CD4-positive, alpha-beta T cell treated with Interferon gamma for 1 hour (primary cell): ENCODE data around the gene ODF4.
"Not testable (repeated sequence)": the region's sequence is repeated elsewhere in the genome, so short reads cannot be mapped to it uniquely, and the experiment has no call there.

ENCODE experiments used
- DNase-seq: peaks from one replicate; pipeline ENCODE4 v3.0.0-alpha.2; 2020

Gene ODF4

DNA sequence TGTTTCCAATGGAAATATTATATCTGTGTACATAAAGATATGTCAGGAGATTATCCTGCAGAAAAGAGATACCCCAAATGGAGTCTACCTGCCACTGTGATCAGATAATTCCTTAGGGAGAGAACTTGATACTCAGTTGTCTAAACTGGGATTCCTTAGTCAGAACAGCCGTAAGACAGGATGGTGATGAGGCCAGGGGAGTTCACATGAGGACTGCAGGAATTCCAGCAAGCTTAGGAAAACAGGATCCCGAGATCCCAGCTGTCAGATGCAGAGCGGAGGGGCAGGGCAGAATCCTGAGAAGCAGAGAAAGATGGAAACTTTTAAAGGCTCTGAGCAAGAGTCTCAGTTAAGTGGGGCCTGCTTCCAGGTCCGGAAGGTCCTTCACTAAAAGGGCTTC lies 32.1 kb downstream of the ODF4 start:
- DNase-seq: no peak

DNA sequence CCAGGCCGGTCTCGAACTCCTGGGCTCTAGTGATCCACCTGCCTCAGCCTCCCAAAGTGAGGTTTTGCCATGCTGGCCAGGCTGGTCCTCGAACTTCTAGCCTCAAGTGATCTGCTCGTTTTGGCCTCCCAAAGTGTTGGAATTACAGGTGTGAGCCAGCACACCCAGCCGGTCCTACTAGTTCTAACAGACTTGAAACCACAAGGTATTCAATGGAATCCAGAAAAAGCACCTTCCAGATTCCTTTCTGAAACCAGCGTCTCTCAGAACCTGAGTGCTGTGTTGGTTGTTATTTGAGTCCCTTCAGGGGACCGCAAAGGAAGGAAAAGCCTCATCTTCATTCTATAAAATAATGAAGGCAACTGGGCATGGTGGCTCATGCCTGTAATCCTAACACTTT lies 32.8 kb downstream of the ODF4 start:
- DNase-seq: no peak

DNA sequence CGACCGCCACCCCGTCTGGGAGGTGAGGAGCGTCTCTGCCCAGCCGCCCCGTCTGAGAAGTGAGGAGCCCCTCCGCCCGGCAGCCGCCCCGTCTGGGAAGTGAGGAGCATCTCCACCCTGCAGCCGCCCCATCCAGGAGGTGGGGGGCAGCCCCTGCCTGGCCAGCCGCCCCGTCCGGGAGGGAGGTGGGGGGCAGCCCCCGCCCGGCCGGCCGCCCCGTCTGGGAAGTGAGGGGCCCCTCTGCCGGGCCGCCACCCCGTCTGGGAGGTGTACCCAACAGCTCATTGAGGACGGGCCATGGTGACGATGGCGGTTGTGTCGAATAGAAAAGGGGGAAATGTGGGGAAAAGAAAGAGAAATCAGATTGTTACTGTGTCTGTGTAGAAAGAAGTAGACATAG lies 34.2 kb downstream of the ODF4 start:
- DNase-seq: not testable (repeated sequence)

DNA sequence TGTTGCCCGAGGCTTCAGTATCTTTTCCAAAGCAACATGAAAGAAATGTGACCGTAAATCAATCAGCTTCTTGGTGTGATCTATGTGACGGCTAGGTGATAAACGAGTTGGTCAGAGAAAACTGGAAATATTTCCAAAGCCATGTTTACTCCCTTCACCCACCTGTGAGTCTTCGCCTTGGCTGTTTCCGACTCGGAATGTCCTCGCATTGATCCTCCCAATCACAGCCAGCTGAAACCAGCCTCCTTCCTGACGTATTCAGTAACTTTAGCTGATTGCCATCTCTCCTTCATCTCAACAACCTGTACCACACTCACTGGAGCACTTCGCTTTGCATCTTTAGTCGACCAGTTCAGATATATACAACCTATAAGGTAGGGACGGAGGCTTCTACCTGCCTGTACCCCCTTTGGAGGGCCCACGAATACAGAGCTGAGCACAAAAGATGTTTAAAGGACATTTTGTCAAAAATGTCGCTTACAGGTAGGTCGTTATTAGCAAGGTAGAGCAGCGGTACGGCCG lies 36.2 kb downstream of the ODF4 start:
- no peak for DNase-seq

DNA sequence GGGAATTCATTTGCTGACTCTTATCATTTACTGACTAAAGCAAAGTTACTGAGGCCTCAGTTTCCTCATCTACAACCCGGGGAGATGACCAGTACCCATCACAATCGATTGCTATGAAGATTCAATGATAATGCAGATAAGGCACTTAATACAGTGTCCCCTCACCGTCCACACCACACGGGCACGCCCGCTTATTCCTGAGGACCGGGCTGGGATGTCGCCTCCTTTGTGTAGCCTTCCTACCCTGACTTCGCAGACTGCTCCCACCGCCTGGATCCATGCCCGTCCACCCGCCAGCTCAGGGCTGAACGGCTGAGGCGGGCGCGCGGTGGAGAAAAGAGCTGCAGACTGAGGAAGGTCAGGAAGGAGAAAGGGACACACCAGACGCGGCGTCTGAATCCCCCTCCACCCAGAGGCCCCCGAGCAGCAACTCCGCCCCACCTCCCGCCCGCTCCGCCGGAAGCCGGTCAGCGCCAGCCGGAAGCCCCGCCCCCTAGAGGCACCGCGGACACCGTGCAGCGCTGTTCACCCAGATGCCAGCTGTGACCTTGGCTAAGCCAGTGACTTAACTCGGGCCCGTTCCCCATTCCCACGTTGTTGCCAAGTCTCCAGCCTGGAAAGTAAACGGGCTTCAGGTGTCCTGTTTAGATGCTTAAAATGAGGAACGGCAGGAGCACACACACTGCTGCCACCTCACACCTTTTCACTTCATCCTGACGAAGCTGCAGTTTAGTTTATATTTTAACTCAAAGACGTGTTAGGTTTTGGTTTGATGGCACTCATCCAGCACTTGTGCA lies 36.8 kb downstream of the ODF4 start, which contains the start of gene KRABD2:
TSS of gene KRABD2 (minus strand) at position 434 of the 797 bp plus-strand sequence.
- peak; percentile 87 for DNase-seq

DNA sequence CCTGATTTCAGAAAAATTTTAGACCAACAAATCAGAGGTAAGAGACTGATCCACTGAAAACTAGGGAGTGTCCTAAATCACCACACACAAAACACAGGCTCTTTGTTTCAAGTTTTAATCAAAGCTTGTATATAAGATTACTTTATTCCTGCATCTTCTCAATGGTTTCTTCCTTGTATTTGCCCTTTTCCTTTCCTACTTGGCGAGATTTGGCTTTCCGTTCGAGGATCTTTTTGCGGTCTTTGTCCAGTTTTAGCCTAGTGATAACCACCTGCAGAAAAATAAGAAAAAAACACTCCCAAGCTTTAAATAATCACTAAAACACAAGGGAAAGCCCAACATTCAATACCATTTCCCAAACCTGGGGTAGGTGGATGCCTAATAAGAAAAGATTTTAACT lies 37.8 kb downstream of the ODF4 start:
- no peak for DNase-seq

DNA sequence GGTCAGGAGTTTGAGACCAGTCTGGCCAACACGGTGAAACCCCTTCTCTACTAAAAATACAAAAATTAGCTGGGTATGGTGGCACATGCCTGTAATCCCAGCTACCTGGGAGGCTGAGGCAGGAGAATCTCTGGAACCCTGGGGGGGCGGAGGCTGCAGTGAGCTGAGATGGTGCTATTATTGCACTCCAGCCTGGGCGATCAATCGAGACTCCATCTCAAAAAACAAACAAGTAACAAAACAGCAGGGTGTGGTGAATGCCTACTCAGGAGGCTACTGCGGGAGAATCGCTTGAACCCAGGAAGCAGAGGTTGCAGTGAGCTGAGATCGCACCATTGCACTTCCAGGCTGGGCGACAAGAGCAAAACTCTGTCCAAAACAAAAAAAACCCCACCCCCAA lies 38.5 kb downstream of the ODF4 start:
- not testable (repeated sequence) for DNase-seq

DNA sequence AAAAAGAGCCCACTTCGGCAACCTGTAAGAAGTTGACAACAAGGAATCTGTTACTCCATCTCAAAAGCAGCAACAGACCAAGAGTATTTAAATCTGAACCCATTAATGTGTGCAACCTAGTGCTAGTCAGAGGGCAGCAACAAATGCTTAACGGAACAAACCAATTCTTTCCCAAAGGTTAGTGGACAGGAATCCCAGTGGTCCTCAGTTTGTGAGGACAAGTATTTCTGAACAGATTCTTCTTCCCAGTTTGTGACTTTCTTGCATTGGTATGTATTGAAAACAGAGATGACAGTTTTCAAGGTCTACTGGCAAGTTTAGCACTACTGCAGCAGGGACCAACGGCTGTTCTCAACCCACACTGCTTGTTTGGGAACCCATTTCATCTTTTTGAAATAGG lies 40.4 kb downstream of the ODF4 start:
- DNase-seq: no peak

DNA sequence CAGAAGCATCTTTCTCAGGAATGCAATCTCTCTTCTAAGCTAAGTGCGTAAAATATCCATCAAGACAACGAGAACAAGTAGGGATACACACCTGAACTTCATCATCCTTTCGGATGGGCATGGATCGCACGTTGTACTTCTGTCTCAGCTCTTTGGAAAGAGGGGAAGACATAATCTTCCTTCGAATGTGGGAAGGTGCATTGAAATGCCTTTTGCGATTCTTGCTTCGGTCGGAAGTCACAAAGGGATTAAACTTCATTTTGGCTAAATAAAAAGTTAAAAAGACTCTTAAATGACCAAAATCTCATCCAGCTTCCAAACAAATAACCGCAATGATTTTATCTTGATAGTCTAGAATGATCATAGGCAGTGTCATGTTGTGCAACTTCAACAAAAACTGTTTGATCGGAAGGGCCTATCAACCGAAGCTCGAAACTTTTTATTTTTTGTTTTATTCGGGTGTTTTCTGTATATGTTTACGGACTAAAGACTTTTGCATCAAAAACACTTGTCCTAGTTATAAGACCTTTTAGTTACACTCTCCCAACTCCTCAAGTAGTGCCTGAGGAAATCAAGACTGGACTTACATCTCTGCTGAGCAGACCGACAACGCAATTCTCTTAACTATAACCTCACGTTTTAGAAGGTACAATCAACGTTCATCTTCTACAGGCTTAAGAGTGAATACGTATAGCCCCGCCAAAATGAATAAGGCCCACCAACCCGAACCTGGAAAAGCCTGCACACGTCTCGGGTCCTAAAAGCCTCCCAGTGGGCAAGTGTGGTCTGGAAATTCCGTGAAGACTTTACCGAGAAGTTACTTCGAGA lies 42.6 kb downstream of the ODF4 start:
- no peak for DNase-seq

DNA sequence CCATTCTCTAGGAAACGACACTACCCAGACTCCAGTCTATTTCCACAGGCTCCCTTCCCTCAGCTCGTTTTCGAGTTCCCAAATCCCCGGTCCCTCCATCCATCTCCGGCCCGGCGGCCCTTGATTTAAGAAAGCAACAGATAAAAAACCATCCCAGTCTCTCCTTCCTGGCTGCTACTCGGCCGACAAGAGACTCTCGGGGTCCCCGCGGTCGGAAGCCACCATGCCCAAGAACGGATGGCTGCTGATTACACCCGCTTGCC lies 43.2 kb downstream of the ODF4 start:
- no peak for DNase-seq

DNA sequence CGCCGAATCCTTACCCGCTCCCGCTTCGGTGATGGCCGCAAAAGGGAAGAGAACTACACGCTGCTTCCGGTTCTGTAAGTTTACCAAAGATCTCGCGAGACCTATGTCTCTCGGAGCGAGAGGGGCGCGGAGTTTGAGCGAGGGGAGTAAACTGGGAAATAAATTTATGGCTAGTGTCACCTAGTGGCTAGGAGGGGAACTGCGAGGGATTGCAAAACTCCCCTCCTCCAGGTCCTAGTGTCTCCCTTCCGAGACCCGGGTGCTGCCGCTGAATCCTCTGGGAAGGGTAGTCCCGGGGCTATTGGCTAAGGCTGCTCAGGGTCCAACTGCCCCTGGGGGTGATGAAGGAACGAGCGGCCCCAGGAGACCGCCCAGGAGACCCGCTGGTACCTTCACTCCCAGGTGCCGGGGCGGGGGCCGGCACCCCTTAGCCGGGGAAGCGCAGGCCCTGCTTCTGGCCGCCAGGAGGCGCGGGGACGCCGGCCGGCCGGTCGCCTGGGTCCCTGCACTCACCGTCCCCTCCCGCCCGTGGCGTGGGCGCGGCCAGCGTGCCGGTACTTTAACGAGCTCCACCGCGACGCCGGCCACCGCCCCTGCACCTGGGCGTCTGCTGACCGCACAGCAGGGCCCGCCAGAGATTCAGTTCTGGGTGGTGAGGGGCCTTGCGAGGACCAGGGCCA lies 43.6 kb downstream of the ODF4 start, which contains the start of gene RPL26:
TSS of gene RPL26 (minus strand) at position 51 of the 680 bp plus-strand sequence. CDS start 883 bp downstream, outside the sequence.
- DNase-seq: peak; percentile 96

DNA sequence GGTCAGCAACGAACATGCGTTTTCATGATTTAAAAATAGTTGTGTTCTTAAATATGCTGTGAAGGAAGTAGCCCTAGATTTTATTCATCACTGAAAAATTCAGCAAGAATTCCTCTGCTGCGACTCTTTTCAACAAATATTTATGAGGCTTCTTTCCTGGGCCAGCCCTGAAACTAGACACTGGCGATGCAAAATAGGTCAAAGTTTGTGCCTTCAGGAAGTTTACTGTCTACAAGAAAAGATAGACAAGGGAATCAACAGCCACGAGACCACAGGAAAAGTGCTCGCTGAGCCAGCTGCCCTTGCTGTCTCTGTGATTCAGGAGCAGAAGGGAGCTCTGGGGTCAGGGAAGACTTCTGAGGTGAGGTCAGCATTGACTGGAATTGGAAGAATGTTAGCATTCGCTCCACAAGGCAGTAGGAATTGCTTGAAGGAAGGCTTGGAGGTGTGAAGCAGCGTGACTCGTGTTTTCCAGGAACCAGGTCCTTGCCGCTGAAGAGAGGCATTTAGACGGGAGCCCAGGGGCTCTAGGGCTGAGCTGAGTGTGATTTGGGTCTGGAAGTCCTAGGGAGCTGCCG lies 45.2 kb downstream of the ODF4 start:
- no peak for DNase-seq

DNA sequence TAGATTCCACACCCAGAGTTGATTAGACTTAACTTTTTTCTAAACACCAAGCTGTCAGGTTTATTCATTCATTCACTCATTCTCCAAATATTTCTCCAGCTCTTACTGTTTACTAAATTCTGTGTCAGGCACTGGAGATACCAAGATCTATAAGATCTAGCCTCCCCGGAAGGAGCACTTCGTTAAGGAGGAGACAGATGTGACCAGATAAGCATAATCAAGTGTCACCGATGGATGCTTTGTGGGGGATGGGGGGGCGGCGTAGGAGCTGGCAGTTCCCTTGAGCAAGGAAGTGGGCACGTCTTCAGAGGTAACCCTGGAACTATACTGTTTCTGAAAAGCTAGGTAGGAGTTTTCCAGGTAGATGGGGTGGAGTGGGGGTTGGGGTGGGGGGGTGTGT lies 47.2 kb downstream of the ODF4 start:
- DNase-seq: no peak

DNA sequence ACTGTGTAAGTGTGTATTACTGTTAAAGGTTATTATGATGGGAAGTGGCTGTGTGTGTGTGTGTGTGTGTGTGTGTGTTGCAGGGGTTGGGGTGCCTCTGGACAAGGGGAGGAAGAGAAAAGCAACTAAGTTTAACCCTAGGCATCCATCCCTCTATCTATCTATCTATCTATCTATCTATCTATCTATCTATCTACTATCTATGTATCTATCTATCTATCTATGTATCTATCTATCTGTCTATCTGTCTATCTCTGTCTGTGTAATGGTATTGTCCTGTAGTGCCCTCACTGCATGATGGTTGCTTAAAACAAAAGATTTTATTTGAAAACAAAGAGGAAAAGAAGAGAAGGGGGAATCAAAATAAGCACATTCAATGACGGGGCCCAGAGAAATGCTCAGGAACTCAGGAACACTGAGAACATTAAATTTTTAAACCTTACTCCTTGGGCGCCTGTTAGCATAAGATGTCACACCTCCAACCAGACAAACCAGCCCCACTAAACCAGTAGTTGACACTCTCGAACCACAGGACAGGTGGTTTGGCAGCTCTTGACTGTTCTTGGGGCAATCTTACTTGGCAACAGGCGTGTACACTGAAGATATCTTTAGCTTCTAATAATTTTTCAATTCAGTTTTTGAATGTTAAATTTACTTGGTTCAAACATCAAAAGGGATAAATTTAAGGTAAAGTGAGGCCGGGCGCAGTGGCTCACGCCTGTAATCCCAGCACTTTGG lies 48.4 kb downstream of the ODF4 start:
- peak; percentile 24 for DNase-seq

DNA sequence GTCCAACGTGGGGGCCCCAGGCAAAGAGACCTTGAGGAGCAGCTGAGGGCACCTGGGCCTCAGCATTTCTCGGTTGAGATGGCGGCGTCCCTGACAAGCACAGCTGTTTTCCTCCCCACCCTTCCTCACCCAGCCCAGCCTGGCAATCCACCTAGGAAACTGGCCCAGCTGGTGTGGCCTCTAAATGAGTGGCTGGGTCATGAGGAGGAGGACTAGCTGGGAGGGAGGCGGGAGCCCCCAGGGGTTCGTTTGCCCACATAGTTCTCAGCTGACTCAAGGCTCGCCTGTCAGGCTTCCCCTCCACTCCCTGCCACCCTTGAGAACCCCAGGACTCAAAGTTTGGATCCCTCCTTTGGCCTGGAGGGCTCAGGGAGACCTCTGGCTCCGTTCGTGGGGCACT lies 52.1 kb downstream of the ODF4 start:
- no peak for DNase-seq

DNA sequence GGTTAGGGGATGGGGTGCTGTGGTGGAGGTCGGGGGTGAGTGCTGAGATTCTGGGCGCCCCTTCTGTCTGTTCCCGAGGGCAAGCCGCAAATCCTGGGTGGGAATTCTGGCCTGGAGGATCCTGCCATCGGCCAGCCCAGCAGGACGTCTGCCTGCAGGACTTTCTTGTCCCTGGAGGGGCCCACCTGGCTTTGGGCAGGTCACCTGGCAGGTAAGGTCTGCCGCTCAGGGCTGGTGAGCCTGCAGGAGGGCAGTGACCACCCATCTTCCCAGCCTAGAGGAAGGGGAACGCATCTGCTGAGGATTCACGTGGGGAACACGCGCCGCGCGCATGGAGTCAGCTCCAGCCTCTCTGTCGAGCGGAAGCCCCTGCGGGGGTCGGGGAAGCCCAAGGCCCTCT lies 52.6 kb downstream of the ODF4 start:
- DNase-seq: no peak

DNA sequence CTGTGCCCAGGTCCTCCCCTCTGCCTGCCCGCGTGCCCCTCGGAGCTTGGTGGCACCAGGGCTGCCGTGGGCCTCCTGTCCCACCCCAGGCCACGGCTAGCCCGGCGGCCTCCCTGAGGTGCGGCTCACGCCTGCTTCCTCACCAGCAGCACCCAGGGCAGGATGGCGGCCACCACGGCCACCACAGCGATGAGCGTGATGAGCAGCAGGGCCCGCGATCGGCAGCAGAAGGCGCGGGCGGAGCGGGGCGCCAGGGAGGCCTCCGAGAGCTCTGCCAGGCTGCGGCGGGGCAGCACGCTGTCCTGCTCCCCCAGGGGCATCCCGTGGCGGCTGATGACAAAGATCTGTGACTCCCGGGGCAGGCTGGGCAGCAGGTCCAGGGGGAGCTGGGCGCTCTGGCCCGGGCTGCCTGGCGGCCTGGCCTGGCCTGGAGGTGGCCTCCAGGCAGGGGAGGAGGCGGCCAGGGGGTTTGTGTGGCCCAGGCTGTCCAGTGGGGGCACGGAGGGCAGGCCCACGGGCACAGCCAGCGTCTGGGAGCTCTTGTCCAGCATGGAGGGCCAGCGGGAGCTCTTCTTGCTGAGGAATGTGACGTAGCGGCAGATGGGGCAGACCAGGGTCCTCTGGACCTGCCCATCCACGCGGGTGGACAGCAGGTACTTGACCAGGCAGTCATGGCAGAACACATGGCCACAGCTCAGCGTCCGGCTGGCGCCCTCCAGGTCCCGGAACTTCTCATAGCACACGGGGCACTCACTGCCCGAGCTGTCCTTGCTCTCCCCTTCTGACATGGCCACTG lies 53.2 kb downstream of the ODF4 start:
- DNase-seq: no peak

DNA sequence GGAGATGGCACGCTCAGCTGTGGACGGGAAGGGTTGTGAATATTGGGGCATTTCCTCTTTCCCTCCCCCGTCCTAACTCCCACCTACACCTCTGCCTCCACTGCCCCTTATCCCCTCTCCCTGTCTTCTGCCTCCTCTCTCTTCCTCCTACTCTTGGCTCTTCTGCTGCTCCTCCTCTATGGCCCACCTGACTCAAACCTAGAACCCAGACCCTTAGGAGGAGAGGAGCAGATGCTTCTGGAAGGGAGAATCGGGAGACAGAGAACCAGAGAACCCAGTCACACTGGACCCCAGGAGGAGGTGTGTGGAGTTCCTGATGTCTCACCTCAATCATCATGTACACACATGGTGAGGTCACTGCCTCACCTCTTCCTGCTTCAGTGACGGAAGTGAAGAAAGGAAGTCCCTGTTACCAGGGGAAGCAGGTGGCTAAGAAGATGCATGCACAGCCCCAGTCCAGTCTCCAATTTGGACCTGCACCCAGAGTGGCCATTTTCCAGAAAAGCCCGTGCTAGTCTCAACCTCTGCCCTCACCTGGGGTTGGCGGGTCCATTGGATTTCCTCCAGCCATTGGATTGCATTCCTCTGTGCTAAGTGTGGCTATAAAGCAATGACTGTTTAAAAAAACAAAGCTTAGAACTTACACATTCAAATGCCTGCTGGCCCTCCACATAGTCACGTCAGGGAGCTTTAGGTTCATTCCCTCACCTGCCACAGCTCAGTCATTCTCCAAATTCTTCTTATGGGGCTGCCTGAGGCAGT lies 54.0 kb downstream of the ODF4 start:
- DNase-seq: peak; percentile 63

DNA sequence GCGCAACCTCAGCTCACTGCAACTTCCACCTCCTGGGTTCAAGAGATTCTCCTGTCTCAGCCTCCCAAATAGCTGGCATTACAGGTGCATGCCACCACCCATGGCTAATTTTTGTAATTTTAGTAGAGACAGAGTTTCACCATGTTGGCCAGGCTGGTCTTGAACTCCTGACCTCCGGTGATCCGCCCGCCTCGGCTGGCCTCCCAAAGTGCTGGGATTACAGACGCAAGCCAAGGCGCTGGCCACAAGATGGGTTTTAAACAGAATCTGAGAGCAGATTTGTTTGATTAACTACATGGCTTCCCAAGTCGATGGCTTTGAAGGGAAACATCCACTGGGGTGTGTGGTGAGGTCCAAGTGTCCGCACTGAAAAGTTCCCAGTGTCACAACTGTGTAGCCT lies 54.9 kb downstream of the ODF4 start:
- DNase-seq: not testable (repeated sequence)
